AG04450 (cell line): Measurements from ENCODE around the gene FPR2. TPM values are rescaled to one million over a fixed set of nuclear protein-coding genes. Genes with fewer than 3 reads are reported as not detected.
A peak's percentile ranks its signal among the peaks of the same experiment; 100 is the strongest.

Source experiments
- CTCF ChIA-PET: fragments of 300-600, 350-600 bp; formaldehyde crosslinking; extraction: SDS; loops from one replicate; lab custom pipeline; 2022; ENCODE audit warnings: antibody characterized with exemption, inconsistent platforms; lab: Charles Lee
- POLR2A ChIA-PET: fragments of 350-600 bp; formaldehyde crosslinking; extraction: SDS; loops from one replicate; lab custom pipeline; 2021; ENCODE audit warnings: antibody characterized with exemption, inconsistent platforms; lab: Yijun Ruan, JAX
- DNase-seq: peaks from one replicate; pipeline ENCODE4 v3.0.0-alpha.2; 2011; ENCODE audit warnings: low read depth, low spot score
- H3K27ac ChIP-seq: one replicate; pipeline ENCODE4 v1.5.1; 2012; ENCODE audit warnings: low read depth, low read length, control low read depth
- H3K27me3 ChIP-seq: one replicate; pipeline ENCODE4 v1.6.0; 2012; ENCODE audit warnings: low read length; ENCODE audit not compliant: control insufficient read depth, insufficient read depth
- H3K4me3 ChIP-seq: 2 replicates; pipeline ENCODE4 v1.5.1; 2011; ENCODE audit warnings: mild to moderate bottlenecking, low read depth, low read length, control low read depth
- H3K9me3 ChIP-seq: 2 replicates; pipeline ENCODE4 v1.5.1; 2012; ENCODE audit warnings: low read length; ENCODE audit not compliant: control insufficient read depth, insufficient read depth
- polyA minus RNA-seq: library from RNA; depleted of rRNA, polyadenylated mRNA; stranded (reverse); fragments of >200 nt; gene quantifications from 2 replicates; pipeline ENCODE4 v1.2.3, GENCODE V29; 2011; rRNA and poly(A)+ RNA removed
- polyA plus RNA-seq: library from polyadenylated mRNA; depleted of rRNA; stranded (reverse); fragments of >200 nt; gene quantifications from 2 replicates; pipeline ENCODE4 v1.2.3, GENCODE V29; 2011; rRNA removed
- TF ChIP-seq, protein P1 (sequence below): IDR thresholded peaks from 2 replicates; pipeline ENCODE4 v1.5.1; 2011; ENCODE audit warnings: low read depth, low read length, control low read depth, inconsistent platforms

Gene FPR2, protein sequence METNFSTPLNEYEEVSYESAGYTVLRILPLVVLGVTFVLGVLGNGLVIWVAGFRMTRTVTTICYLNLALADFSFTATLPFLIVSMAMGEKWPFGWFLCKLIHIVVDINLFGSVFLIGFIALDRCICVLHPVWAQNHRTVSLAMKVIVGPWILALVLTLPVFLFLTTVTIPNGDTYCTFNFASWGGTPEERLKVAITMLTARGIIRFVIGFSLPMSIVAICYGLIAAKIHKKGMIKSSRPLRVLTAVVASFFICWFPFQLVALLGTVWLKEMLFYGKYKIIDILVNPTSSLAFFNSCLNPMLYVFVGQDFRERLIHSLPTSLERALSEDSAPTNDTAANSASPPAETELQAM
- not detected in 2 replicates for polyA plus RNA-seq
- polyA minus RNA-seq: not detected in 2 replicates

DNA sequence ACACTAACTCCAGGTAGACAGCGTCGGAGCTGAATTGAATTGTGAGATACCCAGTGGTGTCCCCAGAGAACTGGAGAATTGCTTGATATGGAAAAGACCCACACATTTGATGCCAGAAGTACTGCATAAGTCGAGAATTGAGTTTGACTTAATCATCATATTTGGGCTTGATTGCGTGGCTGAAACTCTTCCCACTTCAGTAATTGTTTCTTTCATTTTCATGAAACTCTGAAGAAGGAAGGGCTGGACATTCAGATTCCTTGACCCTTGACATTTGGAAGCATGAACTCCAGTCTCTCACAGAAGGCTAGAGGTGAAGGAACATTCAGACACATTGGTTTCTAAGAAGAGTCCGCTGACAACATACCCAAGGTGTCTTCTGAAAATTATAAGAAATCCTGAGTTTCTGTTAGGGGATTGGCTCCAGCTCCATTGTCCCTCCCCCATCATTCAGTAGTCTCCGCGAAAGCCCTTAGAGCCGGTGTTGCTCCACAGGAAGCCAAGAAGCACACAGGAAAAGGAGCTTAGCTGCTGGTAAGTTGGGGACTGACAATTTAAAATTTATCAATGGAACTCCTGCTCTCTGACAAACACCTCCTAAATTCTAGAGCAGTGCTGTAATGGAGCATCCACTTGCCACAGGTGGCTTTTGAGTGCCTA is at the start of gene FPR2:
FPR2 (plus strand) TSS at position 484 of the 660 bp plus-strand sequence. CDS start 7,479 bp downstream, outside the sequence.
- Histone ChIP-seq H3K4me3 (no peak within 1 kb of the TSS), H3K27me3 (no peaks in the 10 kb centered on the region), H3K27ac (no peak within 1 kb of the TSS), H3K9me3 (no peaks in the 10 kb centered on the region)
- POLR2A ChIA-PET: no interaction called here
- TF ChIP-seq, protein P1, sequence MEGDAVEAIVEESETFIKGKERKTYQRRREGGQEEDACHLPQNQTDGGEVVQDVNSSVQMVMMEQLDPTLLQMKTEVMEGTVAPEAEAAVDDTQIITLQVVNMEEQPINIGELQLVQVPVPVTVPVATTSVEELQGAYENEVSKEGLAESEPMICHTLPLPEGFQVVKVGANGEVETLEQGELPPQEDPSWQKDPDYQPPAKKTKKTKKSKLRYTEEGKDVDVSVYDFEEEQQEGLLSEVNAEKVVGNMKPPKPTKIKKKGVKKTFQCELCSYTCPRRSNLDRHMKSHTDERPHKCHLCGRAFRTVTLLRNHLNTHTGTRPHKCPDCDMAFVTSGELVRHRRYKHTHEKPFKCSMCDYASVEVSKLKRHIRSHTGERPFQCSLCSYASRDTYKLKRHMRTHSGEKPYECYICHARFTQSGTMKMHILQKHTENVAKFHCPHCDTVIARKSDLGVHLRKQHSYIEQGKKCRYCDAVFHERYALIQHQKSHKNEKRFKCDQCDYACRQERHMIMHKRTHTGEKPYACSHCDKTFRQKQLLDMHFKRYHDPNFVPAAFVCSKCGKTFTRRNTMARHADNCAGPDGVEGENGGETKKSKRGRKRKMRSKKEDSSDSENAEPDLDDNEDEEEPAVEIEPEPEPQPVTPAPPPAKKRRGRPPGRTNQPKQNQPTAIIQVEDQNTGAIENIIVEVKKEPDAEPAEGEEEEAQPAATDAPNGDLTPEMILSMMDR: no peak
- CTCF ChIA-PET: interaction anchor here (1.5 kb wide), 1 partner anchor 17 kb away, joined by 5 read pairs; no protein-coding TSS in a partner anchor
- no peak for DNase-seq

DNA sequence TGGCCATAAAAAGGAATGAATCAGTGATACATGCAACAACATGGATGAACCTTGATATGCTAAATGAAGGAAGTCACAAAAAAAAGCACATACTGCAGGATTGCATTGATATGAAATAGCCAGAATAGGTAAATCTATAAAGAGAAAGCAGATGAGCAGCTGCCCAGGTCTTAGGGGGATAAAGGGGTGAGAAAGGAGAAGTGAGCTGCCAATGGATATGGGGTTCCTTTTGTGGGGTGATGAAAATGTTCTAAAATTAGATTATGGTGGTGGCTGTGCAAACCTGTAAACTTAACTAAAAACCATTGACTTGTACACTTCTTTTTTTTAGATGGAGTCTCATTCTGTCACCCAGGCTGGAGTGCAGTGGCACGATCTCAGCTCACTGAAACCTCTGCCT is 49.3 kb upstream of the FPR2 start:
- ChIA-PET POLR2A (no interaction called here), CTCF (interaction anchor here (1.5 kb wide), 1 partner anchor 66 kb away, joined by 6 read pairs; no protein-coding TSS in a partner anchor)
- Histone ChIP-seq H3K27me3 (peaks cover 3% of the 10 kb centered on the region), H3K27ac (no peak overlapping the region), H3K9me3 (peaks cover 11% of the 10 kb centered on the region; the same call in 1 of the 2 replicates), H3K4me3 (no peak overlapping the region)
- no peak for DNase-seq
- TF ChIP-seq, protein P1: no peak

DNA sequence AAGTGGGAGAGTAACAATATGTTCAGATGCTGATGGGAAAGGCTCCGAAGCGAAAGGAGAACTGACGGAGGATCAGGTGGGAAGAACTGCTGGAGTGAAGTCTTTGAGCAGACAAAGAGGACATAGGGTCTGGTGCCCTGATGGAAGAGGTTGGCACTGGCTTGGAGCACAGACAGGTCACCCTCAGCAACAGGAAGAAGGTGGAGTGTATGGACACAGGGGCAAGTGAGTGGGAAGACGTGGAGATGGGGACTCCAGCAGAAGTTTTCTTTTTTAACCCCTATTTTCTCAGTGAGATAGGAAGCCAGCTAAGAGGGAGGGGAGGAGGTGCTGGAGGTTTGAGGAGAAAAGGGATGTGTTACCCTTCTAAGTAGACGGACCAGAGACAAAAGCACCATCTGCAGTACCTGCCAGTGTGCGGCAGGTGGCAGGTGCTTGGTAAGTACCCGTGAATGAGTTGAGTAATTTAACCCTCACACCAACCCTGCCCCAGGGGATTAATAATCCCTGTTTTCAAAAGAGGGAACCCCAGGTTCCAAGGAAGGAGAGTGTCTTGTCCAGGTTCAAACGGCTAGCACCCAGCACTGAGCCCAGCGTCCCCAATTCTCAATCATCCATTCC is 48.4 kb upstream of the FPR2 start:
- CTCF ChIA-PET: no interaction called here
- POLR2A ChIA-PET: interaction anchor here (0.9 kb wide), 1 partner anchor 24 kb away, joined by 3 read pairs; no protein-coding TSS in a partner anchor
- peaks cover 11% of the 10 kb centered on the region; the same call in 1 of the 2 replicates for H3K9me3 ChIP-seq
- DNase-seq: no peak
- no peak overlapping the region for H3K4me3 ChIP-seq
- TF ChIP-seq, protein P1: peak; percentile 45
- H3K27ac ChIP-seq: no peak overlapping the region
- peaks cover 5% of the 10 kb centered on the region for H3K27me3 ChIP-seq

DNA sequence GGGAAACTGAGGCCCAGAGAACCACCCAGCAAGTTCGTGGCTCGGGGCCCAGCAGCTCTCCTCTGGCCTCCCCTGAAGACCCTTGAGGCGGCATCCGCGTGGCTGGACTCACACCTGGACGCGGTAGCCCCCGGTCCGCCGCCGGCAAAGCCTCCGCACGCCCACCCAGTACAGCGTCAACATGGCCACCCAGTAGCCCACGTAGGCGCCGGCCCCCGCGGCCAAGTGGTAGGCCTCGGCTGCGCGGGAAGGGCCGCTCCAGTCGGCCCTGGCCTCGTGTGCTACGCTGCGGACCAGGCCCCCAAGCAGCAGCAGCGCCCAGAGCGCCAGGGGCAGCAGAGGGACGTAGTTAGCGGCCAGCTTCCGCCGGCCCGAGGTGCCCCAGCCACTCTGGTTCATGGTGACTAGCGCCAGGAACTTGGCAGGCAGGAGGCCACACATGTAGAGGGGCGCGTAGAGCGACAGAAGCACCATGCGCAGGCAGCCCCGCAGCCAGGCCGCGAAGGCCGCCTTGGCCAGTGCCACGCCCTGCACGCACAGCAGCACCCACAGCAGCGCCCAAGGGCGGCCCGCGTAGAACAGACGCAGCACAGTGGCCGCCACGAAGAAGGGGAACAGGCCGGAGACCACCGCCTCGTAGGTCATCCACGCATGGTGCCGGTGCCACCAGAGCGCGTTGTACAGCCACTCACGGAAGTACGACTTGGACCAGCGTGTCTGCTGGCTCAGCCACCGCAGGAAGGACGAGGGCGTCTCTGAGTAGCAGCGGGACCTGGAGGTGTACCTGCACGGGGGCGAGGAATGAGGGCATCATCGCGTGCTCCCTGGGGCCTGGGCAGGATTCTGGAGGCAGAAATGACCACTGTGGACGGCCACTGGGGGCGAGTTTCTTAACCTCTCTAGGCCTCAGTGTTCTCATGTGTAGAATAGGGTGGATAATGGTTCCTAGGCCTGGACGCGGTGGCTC is 47.4 kb upstream of the FPR2 start:
- POLR2A ChIA-PET: interaction anchor here (0.9 kb wide), 1 partner anchor 25 kb away, joined by 3 read pairs; no protein-coding TSS in a partner anchor
- H3K9me3 ChIP-seq: peaks cover 11% of the 10 kb centered on the region; the same call in 1 of the 2 replicates
- no peak overlapping the region for H3K4me3 ChIP-seq
- DNase-seq: no peak
- H3K27ac ChIP-seq: no peak overlapping the region
- CTCF ChIA-PET: no interaction called here
- TF ChIP-seq, protein P1: no peak
- peaks cover 10% of the 10 kb centered on the region for H3K27me3 ChIP-seq
